Mucosa of stomach (tissue), 1 donor: ENCODE data around the gene ACTN2.
A peak's percentile ranks its signal among the peaks of the same experiment; 100 is the strongest.

ENCODE experiments used
- H3K27me3 ChIP-seq: one replicate; pipeline ENCODE4 v1.7.0; 2013; ENCODE audit warnings: mild to moderate bottlenecking, low read length; ENCODE audit not compliant: control insufficient read depth, insufficient read depth
- H3K36me3 ChIP-seq: one replicate; pipeline ENCODE4 v1.7.0; 2013; ENCODE audit warnings: low read length; ENCODE audit not compliant: control insufficient read depth, insufficient read depth
- H3K4me1 ChIP-seq: one replicate; pipeline ENCODE4 v1.7.0; 2013; ENCODE audit warnings: mild to moderate bottlenecking, low read length; ENCODE audit not compliant: control insufficient read depth, insufficient read depth
- H3K4me3 ChIP-seq: one replicate; pipeline ENCODE4 v1.7.0; 2013; ENCODE audit warnings: low read length
- H3K9ac ChIP-seq: one replicate; pipeline ENCODE4 v1.7.0; 2013; ENCODE audit warnings: mild to moderate bottlenecking, low read length, moderate library complexity
- H3K9me3 ChIP-seq: one replicate; pipeline ENCODE4 v1.7.0; 2013; ENCODE audit warnings: mild to moderate bottlenecking, low read length, moderate library complexity; ENCODE audit not compliant: control insufficient read depth
- donor health status: Pancreatic carcinoma.

ACTN2 gene

DNA sequence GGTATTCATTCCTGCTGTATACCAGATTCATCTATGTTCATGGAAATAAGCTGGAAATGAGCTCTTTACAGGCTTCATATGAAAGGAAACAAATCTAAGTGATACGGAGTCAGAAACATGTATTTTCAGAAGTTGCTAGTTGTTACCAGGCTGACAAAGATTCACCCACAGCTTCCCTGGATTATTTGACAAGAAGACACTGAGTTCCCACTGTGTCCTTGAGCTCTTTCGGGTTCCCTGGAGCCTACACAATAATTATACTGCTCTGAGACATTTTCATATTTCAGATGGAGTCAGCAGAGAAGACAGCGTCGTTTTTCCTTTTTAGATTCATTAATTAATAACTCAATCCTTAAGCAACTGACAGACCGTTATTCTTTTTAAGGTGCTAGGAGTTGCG lies 79.5 kb downstream of the ACTN2 start:
- Histone ChIP-seq H3K4me1 (no peaks in the 10 kb centered on the region), H3K27me3 (peaks cover 3% of the 10 kb centered on the region), H3K36me3 (no peaks in the 10 kb centered on the region), H3K9ac (no peak overlapping the region), H3K4me3 (no peak overlapping the region), H3K9me3 (no peaks in the 10 kb centered on the region)

DNA sequence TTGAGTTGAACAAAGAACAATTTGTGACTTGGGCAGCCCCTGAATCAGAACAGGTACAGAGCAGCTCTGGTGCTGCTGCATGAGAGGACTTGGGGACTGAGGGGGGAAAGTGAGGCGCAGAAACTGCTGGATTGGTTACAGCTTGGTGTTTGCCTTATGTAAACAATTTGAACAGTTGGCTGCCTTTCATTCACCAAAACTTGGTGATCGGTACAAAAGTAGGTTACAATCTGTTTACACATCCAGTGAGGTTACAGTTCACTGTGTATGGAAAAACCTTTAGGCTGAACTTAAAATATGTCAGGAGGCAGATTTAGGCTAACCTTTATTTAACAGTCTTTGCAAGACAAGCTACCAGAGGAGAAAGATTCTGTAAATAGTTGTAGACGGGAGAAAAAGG lies 80.2 kb downstream of the ACTN2 start:
- Histone ChIP-seq H3K4me3 (no peak overlapping the region), H3K9me3 (no peaks in the 10 kb centered on the region), H3K36me3 (no peaks in the 10 kb centered on the region), H3K9ac (no peak overlapping the region), H3K4me1 (no peaks in the 10 kb centered on the region), H3K27me3 (peaks cover 8% of the 10 kb centered on the region)

- no peaks in the 10 kb centered on the region for H3K36me3 ChIP-seq
These were observed 81.0 kb downstream of the ACTN2 start for GRCh38 chr1:236767276-236767675.

GRCh38 chr1:236768601-236769000 lies 82.3 kb downstream of the ACTN2 start:
- Histone ChIP-seq H3K4me3 (no peak overlapping the region), H3K4me1 (no peaks in the 10 kb centered on the region), H3K27me3 (peaks cover 8% of the 10 kb centered on the region), H3K36me3 (no peaks in the 10 kb centered on the region), H3K9ac (no peak overlapping the region), H3K9me3 (no peaks in the 10 kb centered on the region)

More at GRCh38 chr1:236767276-236767675, 81.0 kb downstream of the ACTN2 start:
- Histone ChIP-seq H3K4me3 (no peak overlapping the region), H3K4me1 (no peaks in the 10 kb centered on the region), H3K9me3 (no peaks in the 10 kb centered on the region), H3K9ac (no peak overlapping the region), H3K27me3 (peaks cover 8% of the 10 kb centered on the region)

GRCh38 chr1:236773919-236774318 lies 87.6 kb downstream of the ACTN2 start:
- Histone ChIP-seq H3K9ac (no peak overlapping the region), H3K4me3 (no peak overlapping the region), H3K27me3 (peaks cover 11% of the 10 kb centered on the region), H3K4me1 (no peaks in the 10 kb centered on the region), H3K36me3 (no peaks in the 10 kb centered on the region), H3K9me3 (no peaks in the 10 kb centered on the region)

DNA sequence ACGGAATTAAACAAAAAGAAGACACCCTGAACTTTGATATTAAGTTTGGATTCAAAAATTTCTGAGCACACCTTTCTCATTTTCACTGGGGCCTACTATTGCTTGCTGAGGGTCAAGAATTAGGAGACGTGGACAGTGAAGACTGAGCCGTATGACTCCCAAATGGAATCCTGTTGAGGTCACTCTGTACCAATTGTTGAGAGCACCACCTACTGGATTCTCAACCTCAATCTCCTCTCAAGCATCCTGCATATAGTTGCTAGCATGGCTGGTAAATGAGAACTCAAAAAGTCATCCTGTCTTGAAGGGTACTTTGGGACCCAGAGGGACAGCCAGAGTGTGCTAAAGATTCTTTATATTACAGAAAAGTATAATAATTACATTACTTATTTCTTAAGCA lies 88.6 kb downstream of the ACTN2 start:
- Histone ChIP-seq H3K4me1 (no peaks in the 10 kb centered on the region), H3K9me3 (no peaks in the 10 kb centered on the region)

DNA sequence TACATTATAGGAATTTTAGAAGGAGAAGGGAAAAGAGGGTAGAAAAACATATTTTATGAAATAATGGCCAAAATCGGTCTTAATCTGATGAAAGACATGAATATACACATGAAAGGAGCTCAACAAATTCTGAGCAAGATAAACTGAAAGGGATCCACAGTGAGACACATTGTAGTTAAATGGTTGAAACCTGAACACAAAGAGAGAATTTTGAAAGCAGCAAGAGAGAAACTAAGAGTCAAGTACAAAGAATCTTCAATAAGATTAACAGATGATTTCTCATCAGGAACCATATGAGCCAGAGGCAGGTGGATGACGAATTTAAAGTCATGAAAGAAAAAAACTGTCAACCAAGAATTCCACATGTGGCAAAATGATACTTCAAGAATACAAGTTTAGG lies 93.0 kb downstream of the ACTN2 start:
- H3K4me1 ChIP-seq, result no peaks in the 10 kb centered on the region
- H3K9ac ChIP-seq, result no peak overlapping the region
- no peaks in the 10 kb centered on the region for H3K9me3 ChIP-seq
- no peak overlapping the region for H3K4me3 ChIP-seq
- peaks cover 3% of the 10 kb centered on the region for H3K27me3 ChIP-seq
- no peaks in the 10 kb centered on the region for H3K36me3 ChIP-seq

More for the DNA sequence above, 88.6 kb downstream of the ACTN2 start:
- Histone ChIP-seq H3K36me3 (no peaks in the 10 kb centered on the region), H3K27me3 (peaks cover 8% of the 10 kb centered on the region), H3K4me3 (no peak overlapping the region), H3K9ac (no peak overlapping the region)

DNA sequence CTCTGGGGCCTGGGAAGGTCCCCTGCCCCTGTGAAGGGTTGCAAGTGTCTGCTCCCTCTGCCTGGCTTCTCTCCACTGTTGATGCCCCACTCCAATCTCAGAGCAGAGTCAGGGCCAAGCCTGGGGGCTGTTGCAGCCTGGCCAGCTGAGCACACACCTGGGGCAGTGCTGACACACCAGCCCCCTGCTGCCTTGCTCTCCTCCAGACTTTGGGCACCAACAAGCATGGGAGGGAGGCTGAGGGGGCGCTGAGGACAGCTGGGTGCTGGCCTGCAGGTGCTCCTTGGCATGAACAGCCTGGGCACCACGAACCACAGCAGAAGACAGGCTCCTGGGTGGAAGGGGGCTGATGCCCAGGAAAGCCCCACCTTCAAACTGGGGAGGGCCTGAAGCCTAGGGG lies 99.2 kb downstream of the ACTN2 start:
- H3K4me3 ChIP-seq, result no peak overlapping the region
- no peaks in the 10 kb centered on the region for H3K27me3 ChIP-seq
- no peaks in the 10 kb centered on the region for H3K9me3 ChIP-seq
- H3K36me3 ChIP-seq, result no peaks in the 10 kb centered on the region
- no peaks in the 10 kb centered on the region for H3K4me1 ChIP-seq
- no peak overlapping the region for H3K9ac ChIP-seq

- Histone ChIP-seq H3K9me3 (no peaks in the 10 kb centered on the region), H3K36me3 (no peaks in the 10 kb centered on the region), H3K4me3 (no peak overlapping the region), H3K27me3 (no peaks in the 10 kb centered on the region), H3K9ac (no peak overlapping the region), H3K4me1 (no peaks in the 10 kb centered on the region)
These were observed 100.2 kb downstream of the ACTN2 start for GRCh38 chr1:236786453-236786852.

GRCh38 chr1:236794585-236795034 lies 108.3 kb downstream of the ACTN2 start:
- H3K4me3 ChIP-seq, result peak overlapping the region; percentile 85
- no peaks in the 10 kb centered on the region for H3K36me3 ChIP-seq
- no peaks in the 10 kb centered on the region for H3K9me3 ChIP-seq
- H3K4me1 ChIP-seq, result no peaks in the 10 kb centered on the region
- H3K9ac ChIP-seq, result peak overlapping the region; percentile 86
- no peaks in the 10 kb centered on the region for H3K27me3 ChIP-seq

GRCh38 chr1:236795035-236795756 lies 108.9 kb downstream of the ACTN2 start, which contains the start of gene MTR:
TSS of gene MTR (plus strand) at chr1:236795292. CDS start at chr1:236795704, 412 bp downstream.
- Histone ChIP-seq H3K9ac (peak within 1 kb of the TSS; percentile 86), H3K36me3 (no peaks in the 10 kb centered on the region), H3K4me1 (peaks cover 5% of the 10 kb centered on the region), H3K9me3 (no peaks in the 10 kb centered on the region), H3K4me3 (peak within 1 kb of the TSS; percentile 85), H3K27me3 (no peaks in the 10 kb centered on the region)

GRCh38 chr1:236795757-236796667 lies 109.7 kb downstream of the ACTN2 start:
- peak overlapping the region; percentile 86 for H3K9ac ChIP-seq
- peak overlapping the region; percentile 85 for H3K4me3 ChIP-seq
- H3K36me3 ChIP-seq, result no peaks in the 10 kb centered on the region
- peaks cover 12% of the 10 kb centered on the region for H3K4me1 ChIP-seq
- H3K27me3 ChIP-seq, result no peaks in the 10 kb centered on the region
- no peaks in the 10 kb centered on the region for H3K9me3 ChIP-seq
